Osteocyte (in vitro differentiated cells): Measurements from ENCODE around the gene ATP2C1. TPM values are rescaled to one million over a fixed set of nuclear protein-coding genes. Genes with fewer than 3 reads are reported as not detected.

Experiments used
- DNase-seq: peaks from one replicate; pipeline ENCODE4 v3.0.0; 2021; ENCODE audit warnings: mixed read lengths; ENCODE audit not compliant: unreplicated experiment; ENCODE audit errors: extremely low spot score
- H3K27ac Mint-ChIP-seq: one replicate; pipeline ENCODE4 v1.8.0; 2021; ENCODE audit warnings: mild to moderate bottlenecking, mixed read lengths; ENCODE audit not compliant: unreplicated experiment
- H3K27me3 Mint-ChIP-seq: one replicate; pipeline ENCODE4 v1.8.0; 2021; ENCODE audit warnings: mixed read lengths; ENCODE audit not compliant: unreplicated experiment
- H3K36me3 Mint-ChIP-seq: one replicate; pipeline ENCODE4 v1.8.0; 2021; ENCODE audit warnings: mixed read lengths; ENCODE audit not compliant: unreplicated experiment
- H3K4me1 Mint-ChIP-seq: one replicate; pipeline ENCODE4 v1.8.0; 2021; ENCODE audit warnings: mixed read lengths; ENCODE audit not compliant: unreplicated experiment
- H3K4me3 Mint-ChIP-seq: one replicate; pipeline ENCODE4 v1.8.0; 2021; ENCODE audit warnings: mild to moderate bottlenecking, moderate library complexity, mixed read lengths; ENCODE audit not compliant: unreplicated experiment
- H3K9me3 Mint-ChIP-seq: one replicate; pipeline ENCODE4 v1.8.0; 2021; ENCODE audit warnings: mixed read lengths; ENCODE audit not compliant: unreplicated experiment
- total RNA-seq: library from RNA; stranded (reverse); gene quantifications from 2 replicates; pipeline ENCODE4 v1.2.1, GENCODE V29; 2021
- TF ChIP-seq, protein P1 (sequence below): fragments of 200-600 bp; sonication (generic); IDR thresholded peaks from 2 replicates; pipeline ENCODE4 v1.5.0; 2021; ENCODE audit warnings: antibody characterized with exemption, mild to moderate bottlenecking, moderate library complexity

The ATP2C1 gene
- total RNA-seq, 1 donor from 2014 or later = 68.3 TPM

DNA sequence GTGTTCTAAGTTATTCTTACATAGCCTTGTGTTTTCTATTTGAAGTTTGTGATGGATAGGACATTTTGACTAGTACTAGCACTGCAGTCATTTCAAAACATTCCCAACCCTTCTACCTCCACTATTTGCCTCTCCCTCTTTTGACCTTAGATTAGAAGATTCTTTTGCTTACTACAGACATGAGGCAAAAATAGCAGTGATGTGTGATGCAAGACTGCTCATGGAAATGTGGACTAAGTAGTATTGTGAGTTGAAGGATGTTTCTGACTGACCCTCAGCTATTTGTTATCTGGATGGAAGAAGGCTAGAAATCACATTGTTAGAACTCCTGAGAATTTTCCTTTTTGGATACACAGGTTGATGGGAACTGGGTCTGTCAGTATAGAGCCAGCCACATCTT lies 45.9 kb downstream of the ATP2C1 start:
- H3K36me3 Mint-ChIP-seq = peaks cover 15% of the 10 kb centered on the region
- H3K9me3 Mint-ChIP-seq = no peaks in the 10 kb centered on the region
- H3K4me3 Mint-ChIP-seq = no peak overlapping the region
- no peak overlapping the region for H3K27ac Mint-ChIP-seq
- no peak for DNase-seq
- TF ChIP-seq, protein P1, sequence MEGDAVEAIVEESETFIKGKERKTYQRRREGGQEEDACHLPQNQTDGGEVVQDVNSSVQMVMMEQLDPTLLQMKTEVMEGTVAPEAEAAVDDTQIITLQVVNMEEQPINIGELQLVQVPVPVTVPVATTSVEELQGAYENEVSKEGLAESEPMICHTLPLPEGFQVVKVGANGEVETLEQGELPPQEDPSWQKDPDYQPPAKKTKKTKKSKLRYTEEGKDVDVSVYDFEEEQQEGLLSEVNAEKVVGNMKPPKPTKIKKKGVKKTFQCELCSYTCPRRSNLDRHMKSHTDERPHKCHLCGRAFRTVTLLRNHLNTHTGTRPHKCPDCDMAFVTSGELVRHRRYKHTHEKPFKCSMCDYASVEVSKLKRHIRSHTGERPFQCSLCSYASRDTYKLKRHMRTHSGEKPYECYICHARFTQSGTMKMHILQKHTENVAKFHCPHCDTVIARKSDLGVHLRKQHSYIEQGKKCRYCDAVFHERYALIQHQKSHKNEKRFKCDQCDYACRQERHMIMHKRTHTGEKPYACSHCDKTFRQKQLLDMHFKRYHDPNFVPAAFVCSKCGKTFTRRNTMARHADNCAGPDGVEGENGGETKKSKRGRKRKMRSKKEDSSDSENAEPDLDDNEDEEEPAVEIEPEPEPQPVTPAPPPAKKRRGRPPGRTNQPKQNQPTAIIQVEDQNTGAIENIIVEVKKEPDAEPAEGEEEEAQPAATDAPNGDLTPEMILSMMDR = no peak
- no peaks in the 10 kb centered on the region for H3K27me3 Mint-ChIP-seq
- H3K4me1 Mint-ChIP-seq = no peaks in the 10 kb centered on the region

DNA sequence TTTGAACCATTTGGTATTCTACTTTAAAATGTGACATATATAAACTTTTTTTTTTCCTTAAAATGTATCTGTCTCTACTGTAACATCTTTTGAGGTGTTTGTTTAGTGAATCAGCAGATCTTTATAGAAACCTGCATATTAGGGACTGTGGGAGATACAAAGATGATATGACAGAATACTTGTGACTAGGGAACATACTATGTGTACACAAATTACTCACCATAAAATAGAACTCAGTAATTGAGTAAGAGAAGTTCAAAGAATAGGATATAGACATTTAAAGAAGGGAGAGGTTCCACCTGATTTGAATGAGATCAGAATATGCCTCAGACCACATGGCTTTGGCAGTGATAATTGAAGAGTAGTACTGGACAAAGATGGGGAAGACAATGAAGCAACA lies 47.9 kb downstream of the ATP2C1 start:
- Mint-ChIP-seq H3K27me3 (no peaks in the 10 kb centered on the region), H3K27ac (no peak overlapping the region), H3K4me1 (no peaks in the 10 kb centered on the region), H3K9me3 (no peaks in the 10 kb centered on the region), H3K36me3 (peaks cover 23% of the 10 kb centered on the region), H3K4me3 (no peak overlapping the region)
- no peak for DNase-seq
- TF ChIP-seq, protein P1 = no peak

DNA sequence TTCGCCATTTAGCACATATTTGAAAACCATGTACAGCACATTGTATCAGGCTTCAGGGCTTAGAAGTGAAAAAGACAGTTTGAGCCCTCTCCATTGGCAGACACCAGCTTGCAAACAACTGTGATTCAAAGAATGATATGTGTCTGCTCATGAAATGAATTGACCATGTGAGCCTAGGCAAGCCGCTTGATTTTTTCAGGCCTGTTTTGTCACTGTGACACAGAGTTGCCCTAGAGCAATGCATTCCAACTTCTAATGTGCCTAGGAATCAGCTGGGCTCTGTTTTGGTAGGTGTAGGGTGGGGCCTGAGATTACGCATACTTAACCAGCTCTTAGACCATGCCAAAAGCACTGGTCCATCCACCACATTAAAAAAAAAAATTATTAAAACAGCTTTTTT lies 53.0 kb downstream of the ATP2C1 start:
- TF ChIP-seq, protein P1 = no peak
- no peak overlapping the region for H3K4me3 Mint-ChIP-seq
- H3K36me3 Mint-ChIP-seq = peaks cover 42% of the 10 kb centered on the region
- no peak overlapping the region for H3K27ac Mint-ChIP-seq
- H3K9me3 Mint-ChIP-seq = peaks cover 5% of the 10 kb centered on the region
- H3K27me3 Mint-ChIP-seq = no peaks in the 10 kb centered on the region
- peaks cover 19% of the 10 kb centered on the region for H3K4me1 Mint-ChIP-seq
- no peak for DNase-seq

DNA sequence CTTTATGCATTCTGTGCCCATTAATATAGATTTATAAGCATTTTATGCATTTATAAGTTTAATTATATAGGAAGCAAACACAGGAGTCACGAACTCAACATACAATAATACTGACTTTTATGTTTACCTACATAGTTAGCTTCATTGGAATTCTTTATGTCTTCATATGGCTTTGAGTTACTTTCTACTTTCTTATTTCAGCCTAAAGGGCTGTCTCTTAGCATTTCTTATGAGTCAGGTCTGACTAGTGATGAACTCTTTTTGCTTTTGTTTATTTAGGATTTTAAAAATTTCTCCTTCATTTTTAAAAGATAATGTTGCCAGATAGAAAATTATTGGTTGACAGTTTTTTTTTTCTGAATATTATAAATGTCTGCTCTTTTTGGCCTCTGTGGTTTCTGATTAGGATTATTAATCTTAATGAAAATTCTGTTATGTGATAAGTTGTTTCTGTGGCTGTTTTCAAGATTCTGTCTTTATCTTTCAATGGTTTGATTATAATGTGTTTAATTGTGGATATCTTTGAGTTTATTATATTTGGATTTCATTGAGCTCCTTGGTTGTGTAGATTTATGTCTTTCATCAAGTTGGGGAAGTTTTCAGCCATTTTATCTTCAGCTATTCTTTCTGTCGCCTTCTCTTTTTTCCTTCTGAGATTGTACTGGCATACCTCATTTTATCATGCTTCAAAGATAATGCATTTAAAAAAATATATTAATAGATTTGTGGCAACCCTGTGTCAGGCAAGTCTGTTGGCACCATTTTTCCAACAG lies 54.3 kb downstream of the ATP2C1 start:
- no peak for DNase-seq
- peaks cover 19% of the 10 kb centered on the region for H3K4me1 Mint-ChIP-seq
- peaks cover 5% of the 10 kb centered on the region for H3K9me3 Mint-ChIP-seq
- H3K36me3 Mint-ChIP-seq = peaks cover 36% of the 10 kb centered on the region
- TF ChIP-seq, protein P1 = no peak
- no peak overlapping the region for H3K27ac Mint-ChIP-seq
- H3K4me3 Mint-ChIP-seq = no peak overlapping the region
- H3K27me3 Mint-ChIP-seq = no peaks in the 10 kb centered on the region

DNA sequence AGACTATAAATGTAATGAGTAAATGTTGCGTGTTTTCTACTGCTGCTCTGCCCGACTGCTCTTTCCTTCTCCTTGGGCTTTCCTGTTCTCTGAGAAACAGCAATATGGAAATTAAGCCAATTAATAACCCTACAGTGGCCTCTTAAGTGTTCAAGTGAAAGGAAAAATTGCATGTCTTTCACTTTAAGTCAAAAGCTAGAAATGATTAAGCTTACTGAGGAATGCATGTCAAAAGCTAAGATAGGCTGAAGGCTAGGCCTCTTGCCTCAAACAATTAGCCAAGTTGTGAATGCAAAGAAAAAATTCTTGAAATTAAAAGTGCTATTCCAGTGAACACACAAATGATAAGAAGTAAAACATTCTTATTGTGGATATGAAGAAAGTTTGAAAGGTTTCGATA lies 55.0 kb downstream of the ATP2C1 start:
- Mint-ChIP-seq H3K4me1 (peaks cover 19% of the 10 kb centered on the region), H3K4me3 (no peak overlapping the region), H3K36me3 (peaks cover 41% of the 10 kb centered on the region), H3K27me3 (no peaks in the 10 kb centered on the region), H3K27ac (no peak overlapping the region), H3K9me3 (peaks cover 5% of the 10 kb centered on the region)
- DNase-seq = no peak
- TF ChIP-seq, protein P1 = no peak
